ENCODE measurements around the gene PRCD.
"Not testable (repeated sequence)": the region's sequence is repeated elsewhere in the genome, so short reads cannot be mapped to it uniquely, and the experiment has no call there.

The PRCD gene

GRCh38 chr17:76502341-76503211 is 37.3 kb upstream of the PRCD start:
- in situ Hi-C loops (cut with HindIII; ENCODE audit: low sequenced_read_pairs), result no loop called here

- in situ Hi-C loops (cut with HindIII; ENCODE audit: low sequenced_read_pairs), result no loop called here
These were observed 35.7 kb upstream of the PRCD start for GRCh38 chr17:76504117-76504516.

GRCh38 chr17:76506408-76507345 is 33.2 kb upstream of the PRCD start:
- in situ Hi-C loops (cut with HindIII; ENCODE audit: low sequenced_read_pairs), result no loop called here

- in situ Hi-C loops (cut with HindIII; ENCODE audit: low sequenced_read_pairs), result not testable (repeated sequence)
These were observed 31.3 kb upstream of the PRCD start for GRCh38 chr17:76508472-76509063.

- in situ Hi-C loops (cut with HindIII; ENCODE audit: low sequenced_read_pairs), result loop anchor here (5.0 kb wide), 2 partner anchors 49 to 51 kb away; no protein-coding TSS in a partner anchor
These were observed 29.0 kb upstream of the PRCD start for GRCh38 chr17:76510831-76511244.

GRCh38 chr17:76511668-76512365 is 28.0 kb upstream of the PRCD start:
- in situ Hi-C loops (cut with HindIII; ENCODE audit: low sequenced_read_pairs), result loop anchor here (5.0 kb wide), 2 partner anchors 50 kb away; no protein-coding TSS in a partner anchor

- in situ Hi-C loops (cut with HindIII; ENCODE audit: low sequenced_read_pairs), result loop anchor here (5.0 kb wide), 2 partner anchors 50 kb away; no protein-coding TSS in a partner anchor
These were observed 27.2 kb upstream of the PRCD start for GRCh38 chr17:76512366-76513305.

- in situ Hi-C loops (cut with HindIII; ENCODE audit: low sequenced_read_pairs), result loop anchor here (5.0 kb wide), 2 partner anchors 49 to 51 kb away; no protein-coding TSS in a partner anchor
These were observed 26.5 kb upstream of the PRCD start for GRCh38 chr17:76513306-76513692.

GRCh38 chr17:76514355-76514754 is 25.5 kb upstream of the PRCD start:
- in situ Hi-C loops (cut with HindIII; ENCODE audit: low sequenced_read_pairs), result loop anchor here (5.0 kb wide), 2 partner anchors 48 to 52 kb away; no protein-coding TSS in a partner anchor

- in situ Hi-C loops (cut with HindIII; ENCODE audit: low sequenced_read_pairs), result no loop called here
These were observed 24.4 kb upstream of the PRCD start for GRCh38 chr17:76515274-76515949.

- in situ Hi-C loops (cut with HindIII; ENCODE audit: low sequenced_read_pairs), result no loop called here
These were observed 22.2 kb upstream of the PRCD start for GRCh38 chr17:76517638-76518038.

GRCh38 chr17:76519048-76519966 is 20.5 kb upstream of the PRCD start:
- in situ Hi-C loops (cut with HindIII; ENCODE audit: low sequenced_read_pairs), result no loop called here

GRCh38 chr17:76521262-76521661 is 18.6 kb upstream of the PRCD start:
- in situ Hi-C loops (cut with HindIII; ENCODE audit: low sequenced_read_pairs), result no loop called here

- in situ Hi-C loops (cut with HindIII; ENCODE audit: low sequenced_read_pairs), result not testable (repeated sequence)
These were observed 18.2 kb upstream of the PRCD start for GRCh38 chr17:76521683-76522082.

GRCh38 chr17:76523084-76524037 is 16.5 kb upstream of the PRCD start:
- in situ Hi-C loops (cut with HindIII; ENCODE audit: low sequenced_read_pairs), result no loop called here
